ENCODE results near the gene SNAI1. TPM values are rescaled to one million over a fixed set of nuclear protein-coding genes. Genes with fewer than 3 reads are reported as not detected.

Gene SNAI1
- total and polyA plus RNA-seq, 2 donors (not counting 1 experiment from before 2014, with no cell fraction given), result 4.3 to 4.9 TPM

DNA sequence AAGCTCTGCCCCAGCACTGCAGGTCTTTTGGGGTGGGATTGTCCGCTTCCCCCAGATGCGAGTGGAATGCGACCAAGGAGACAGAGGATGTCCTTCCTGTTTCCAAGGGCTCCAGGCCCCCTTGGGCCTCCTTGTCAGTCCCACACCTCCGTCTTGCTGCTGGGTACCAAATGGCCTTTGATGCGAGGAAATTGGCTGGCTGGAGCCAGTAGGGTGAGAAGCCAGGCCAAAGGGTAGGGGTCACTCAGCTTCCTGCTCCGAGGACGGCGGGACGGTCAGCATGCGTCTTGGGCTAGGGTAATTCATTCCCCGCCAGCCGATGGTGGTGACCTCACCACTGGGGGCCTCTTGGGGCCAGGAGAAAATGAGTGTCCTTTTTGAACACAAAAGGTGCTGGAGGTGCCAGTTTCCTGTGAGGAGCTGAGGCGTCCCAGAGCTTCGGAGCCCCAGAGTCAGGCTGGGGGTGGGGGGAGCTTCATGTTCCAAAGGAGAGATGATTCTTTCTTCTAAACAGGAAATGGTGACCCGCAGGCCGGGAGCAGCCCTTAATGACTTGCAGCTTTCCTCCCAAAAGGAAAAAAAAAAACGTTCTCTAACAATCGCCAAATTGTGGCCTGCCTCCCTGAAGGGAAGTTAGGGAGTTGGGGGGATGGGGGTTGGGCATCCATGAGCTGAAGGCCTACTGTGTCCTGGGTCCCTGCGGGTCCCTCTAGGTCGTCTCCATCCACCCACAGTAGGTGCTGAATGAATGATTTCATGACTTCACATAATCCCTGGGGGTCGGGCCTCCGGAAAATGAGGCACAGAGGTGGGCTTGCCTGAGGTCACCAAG lies 6.7 kb downstream of the SNAI1 start:
- POLR2A ChIA-PET, result no interaction called here
- no peak overlapping the region for H3K9ac ChIP-seq (ENCODE audit: low read length)
- no peaks in the 10 kb centered on the region for H3K9me3 ChIP-seq (ENCODE audit: control extremely low read depth in 1 of 3, control insufficient read depth in 2 of 3, insufficient read depth in 1 of 3, low read length in 2 of 3)
- ATAC-seq (ENCODE audit: low read depth), result no peak
- H3K4me1 ChIP-seq (ENCODE audit: control insufficient read depth in 2 of 2, insufficient read depth in 2 of 2, low read length in 2 of 2), result peaks cover 3 to 8% of the 10 kb centered on the region in 2 donors
- Mint-ChIP-seq H3K27me3 (no peaks in the 10 kb centered on the region), H3K27ac (no peak overlapping the region), H3K4me1 (peaks cover 6% of the 10 kb centered on the region), H3K9me3 (ENCODE audit: insufficient read depth) (no peaks in the 10 kb centered on the region), H3K4me3 (no peak overlapping the region)
- DNase-seq, result no peak
- peaks cover 0 to 6% (median 0%) of the 10 kb centered on the region in 4 experiments for H3K27me3 ChIP-seq (replicated peaks in 1 of 4; ENCODE audit: control extremely low read depth in 1 of 4, control insufficient read depth in 3 of 4, insufficient read depth in 4 of 4, low read length in 3 of 4)
- H3K27ac ChIP-seq (ENCODE audit: low read length in 2 of 2), result no peak overlapping the region
- no peaks in the 10 kb centered on the region for H3K36me3 ChIP-seq (replicated peaks in 1 of 2; ENCODE audit: control extremely low read depth in 1 of 2, control insufficient read depth in 1 of 2, extremely low read depth in 1 of 2, insufficient read depth in 2 of 2, low read length in 1 of 2)
- no peak overlapping the region for H3K4me3 ChIP-seq (ENCODE audit: control extremely low read depth in 1 of 5, extremely low read depth in 1 of 5, insufficient read depth in 1 of 5, low read depth in 2 of 5, low read length in 4 of 5)
- 67% methylated on average over 16 of the region's 22 CpGs for WGBS (ENCODE audit: insufficient coverage)
- H4K20me1 ChIP-seq (ENCODE audit: control insufficient read depth, insufficient read depth, low read length, poor library complexity, severe bottlenecking), result no peaks in the 10 kb centered on the region
- CTCF ChIA-PET, result interaction anchor here (0.7 to 2.4 kb wide), 4 partner anchors 11 to 82 kb away, joined by 3 to 12 read pairs (median 6); no protein-coding TSS in a partner anchor
- TF ChIP-seq, protein P1, sequence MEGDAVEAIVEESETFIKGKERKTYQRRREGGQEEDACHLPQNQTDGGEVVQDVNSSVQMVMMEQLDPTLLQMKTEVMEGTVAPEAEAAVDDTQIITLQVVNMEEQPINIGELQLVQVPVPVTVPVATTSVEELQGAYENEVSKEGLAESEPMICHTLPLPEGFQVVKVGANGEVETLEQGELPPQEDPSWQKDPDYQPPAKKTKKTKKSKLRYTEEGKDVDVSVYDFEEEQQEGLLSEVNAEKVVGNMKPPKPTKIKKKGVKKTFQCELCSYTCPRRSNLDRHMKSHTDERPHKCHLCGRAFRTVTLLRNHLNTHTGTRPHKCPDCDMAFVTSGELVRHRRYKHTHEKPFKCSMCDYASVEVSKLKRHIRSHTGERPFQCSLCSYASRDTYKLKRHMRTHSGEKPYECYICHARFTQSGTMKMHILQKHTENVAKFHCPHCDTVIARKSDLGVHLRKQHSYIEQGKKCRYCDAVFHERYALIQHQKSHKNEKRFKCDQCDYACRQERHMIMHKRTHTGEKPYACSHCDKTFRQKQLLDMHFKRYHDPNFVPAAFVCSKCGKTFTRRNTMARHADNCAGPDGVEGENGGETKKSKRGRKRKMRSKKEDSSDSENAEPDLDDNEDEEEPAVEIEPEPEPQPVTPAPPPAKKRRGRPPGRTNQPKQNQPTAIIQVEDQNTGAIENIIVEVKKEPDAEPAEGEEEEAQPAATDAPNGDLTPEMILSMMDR (IDR thresholded peaks at IDR 0.05), result no peak
- TF ChIP-seq EZH2 (IDR thresholded peaks at IDR 0.05; ENCODE audit: borderline replicate concordance, insufficient read depth, low read depth, low read length, poor library complexity, severe bottlenecking), result no peak
- no peak overlapping the region for H3K4me2 ChIP-seq (replicated peaks; ENCODE audit: low read depth, low read length, poor library complexity, severe bottlenecking)
- no peaks in the 10 kb centered on the region for H3K79me2 ChIP-seq (ENCODE audit: control insufficient read depth, insufficient read depth, low read length)
- no peak overlapping the region for H2AFZ ChIP-seq (ENCODE audit: insufficient read depth, low read depth, low read length, poor library complexity, severe bottlenecking)
- intact Hi-C loops (cut with micrococcal nuclease), result no loop called here

DNA sequence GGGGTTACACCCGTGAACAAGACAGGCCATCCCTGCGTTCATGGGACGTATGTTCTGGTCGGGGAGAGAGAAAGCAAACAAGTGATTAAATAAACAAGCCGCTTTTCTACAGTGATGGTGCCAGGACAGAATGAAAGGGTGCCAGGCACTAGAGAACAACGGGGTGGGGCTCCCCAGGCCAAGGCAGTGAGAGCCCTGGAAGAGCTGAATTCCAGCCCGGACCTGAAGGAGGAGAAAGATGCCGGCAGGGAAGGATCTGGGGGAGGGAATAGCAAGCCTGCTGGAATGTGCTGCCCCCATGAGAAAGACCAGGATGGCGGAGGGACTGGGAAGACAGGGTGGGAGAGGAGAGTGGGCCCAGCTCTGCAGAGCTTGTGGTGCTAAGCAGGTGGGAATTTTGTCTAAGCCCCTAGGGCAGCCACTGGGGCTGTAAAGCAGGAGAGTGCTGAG lies 7.5 kb downstream of the SNAI1 start:
- no peaks in the 10 kb centered on the region for H3K79me2 ChIP-seq (ENCODE audit: control insufficient read depth, insufficient read depth, low read length)
- H3K4me1 ChIP-seq (ENCODE audit: control insufficient read depth in 2 of 2, insufficient read depth in 2 of 2, low read length in 2 of 2), result peaks cover 3 to 8% of the 10 kb centered on the region in 2 donors
- no peak overlapping the region for H3K4me2 ChIP-seq (replicated peaks; ENCODE audit: low read depth, low read length, poor library complexity, severe bottlenecking)
- no peaks in the 10 kb centered on the region for H3K36me3 ChIP-seq (replicated peaks in 1 of 2; ENCODE audit: control extremely low read depth in 1 of 2, control insufficient read depth in 1 of 2, extremely low read depth in 1 of 2, insufficient read depth in 2 of 2, low read length in 1 of 2)
- TF ChIP-seq, protein P1 (IDR thresholded peaks at IDR 0.05), result no peak
- TF ChIP-seq EZH2 (IDR thresholded peaks at IDR 0.05; ENCODE audit: borderline replicate concordance, insufficient read depth, low read depth, low read length, poor library complexity, severe bottlenecking), result no peak
- H2AFZ ChIP-seq (ENCODE audit: insufficient read depth, low read depth, low read length, poor library complexity, severe bottlenecking), result no peak overlapping the region
- H4K20me1 ChIP-seq (ENCODE audit: control insufficient read depth, insufficient read depth, low read length, poor library complexity, severe bottlenecking), result no peaks in the 10 kb centered on the region
- no peak for ATAC-seq (ENCODE audit: low read depth)
- no peak for DNase-seq
- H3K4me1 Mint-ChIP-seq, result peaks cover 6% of the 10 kb centered on the region
- 85% methylated on average over 9 of the region's 9 CpGs for WGBS (ENCODE audit: insufficient coverage)
- intact Hi-C loops (cut with micrococcal nuclease), result no loop called here
- no peaks in the 10 kb centered on the region for H3K9me3 ChIP-seq (ENCODE audit: control extremely low read depth in 1 of 3, control insufficient read depth in 2 of 3, insufficient read depth in 1 of 3, low read length in 2 of 3)
- H3K27ac Mint-ChIP-seq, result no peak overlapping the region
- H3K4me3 Mint-ChIP-seq, result no peak overlapping the region
- H3K27me3 Mint-ChIP-seq, result no peaks in the 10 kb centered on the region
- no peak overlapping the region for H3K9ac ChIP-seq (ENCODE audit: low read length)
- ChIA-PET CTCF (interaction anchor here (1.2 to 2.4 kb wide), 3 partner anchors 10 to 81 kb away, joined by 3 to 9 read pairs (median 6); no protein-coding TSS in a partner anchor), POLR2A (no interaction called here)
- H3K4me3 ChIP-seq (ENCODE audit: control extremely low read depth in 1 of 5, extremely low read depth in 1 of 5, insufficient read depth in 1 of 5, low read depth in 2 of 5, low read length in 4 of 5), result no peak overlapping the region
- H3K9me3 Mint-ChIP-seq (ENCODE audit: insufficient read depth), result no peaks in the 10 kb centered on the region
- peaks cover 0 to 6% (median 0%) of the 10 kb centered on the region in 4 experiments for H3K27me3 ChIP-seq (replicated peaks in 1 of 4; ENCODE audit: control extremely low read depth in 1 of 4, control insufficient read depth in 3 of 4, insufficient read depth in 4 of 4, low read length in 3 of 4)
- no peak overlapping the region for H3K27ac ChIP-seq (ENCODE audit: low read length in 2 of 2)

All from B cell (primary cell).